Ishikawa (cell line): ENCODE data around the gene MARCKS.

ENCODE experiments used
- CEBPB ChIP-seq: IDR thresholded peaks from 2 replicates; pipeline ENCODE4 v1.6.1; 2012
- CREB1 ChIP-seq: IDR thresholded peaks from 2 replicates; pipeline ENCODE4 v1.6.1; 2012; ENCODE audit warnings: low read depth
- EGR1 ChIP-seq: IDR thresholded peaks from 2 replicates; pipeline ENCODE4 v1.6.1; 2012
- RAD21 ChIP-seq: IDR thresholded peaks from 2 replicates; pipeline ENCODE4 v1.6.1; 2012; ENCODE audit warnings: low read depth
- TAF1 ChIP-seq: IDR thresholded peaks from 2 replicates; pipeline ENCODE4 v1.6.1; 2012; ENCODE audit warnings: low read depth, mild to moderate bottlenecking
- ZBTB7A ChIP-seq: IDR thresholded peaks from 2 replicates; pipeline ENCODE4 v1.6.1; 2012; ENCODE audit warnings: low read depth
- TF ChIP-seq, protein P1 (sequence below): IDR thresholded peaks from 2 replicates; pipeline ENCODE4 v1.6.1; 2012; ENCODE audit warnings: low read depth, mild to moderate bottlenecking

- no peak for TF ChIP-seq CEBPB
- no peak for TF ChIP-seq CREB1
- TF ChIP-seq RAD21 = no peak
- no peak for TF ChIP-seq ZBTB7A
- no peak for TF ChIP-seq TAF1
- no peak for TF ChIP-seq EGR1
- TF ChIP-seq, protein P1, sequence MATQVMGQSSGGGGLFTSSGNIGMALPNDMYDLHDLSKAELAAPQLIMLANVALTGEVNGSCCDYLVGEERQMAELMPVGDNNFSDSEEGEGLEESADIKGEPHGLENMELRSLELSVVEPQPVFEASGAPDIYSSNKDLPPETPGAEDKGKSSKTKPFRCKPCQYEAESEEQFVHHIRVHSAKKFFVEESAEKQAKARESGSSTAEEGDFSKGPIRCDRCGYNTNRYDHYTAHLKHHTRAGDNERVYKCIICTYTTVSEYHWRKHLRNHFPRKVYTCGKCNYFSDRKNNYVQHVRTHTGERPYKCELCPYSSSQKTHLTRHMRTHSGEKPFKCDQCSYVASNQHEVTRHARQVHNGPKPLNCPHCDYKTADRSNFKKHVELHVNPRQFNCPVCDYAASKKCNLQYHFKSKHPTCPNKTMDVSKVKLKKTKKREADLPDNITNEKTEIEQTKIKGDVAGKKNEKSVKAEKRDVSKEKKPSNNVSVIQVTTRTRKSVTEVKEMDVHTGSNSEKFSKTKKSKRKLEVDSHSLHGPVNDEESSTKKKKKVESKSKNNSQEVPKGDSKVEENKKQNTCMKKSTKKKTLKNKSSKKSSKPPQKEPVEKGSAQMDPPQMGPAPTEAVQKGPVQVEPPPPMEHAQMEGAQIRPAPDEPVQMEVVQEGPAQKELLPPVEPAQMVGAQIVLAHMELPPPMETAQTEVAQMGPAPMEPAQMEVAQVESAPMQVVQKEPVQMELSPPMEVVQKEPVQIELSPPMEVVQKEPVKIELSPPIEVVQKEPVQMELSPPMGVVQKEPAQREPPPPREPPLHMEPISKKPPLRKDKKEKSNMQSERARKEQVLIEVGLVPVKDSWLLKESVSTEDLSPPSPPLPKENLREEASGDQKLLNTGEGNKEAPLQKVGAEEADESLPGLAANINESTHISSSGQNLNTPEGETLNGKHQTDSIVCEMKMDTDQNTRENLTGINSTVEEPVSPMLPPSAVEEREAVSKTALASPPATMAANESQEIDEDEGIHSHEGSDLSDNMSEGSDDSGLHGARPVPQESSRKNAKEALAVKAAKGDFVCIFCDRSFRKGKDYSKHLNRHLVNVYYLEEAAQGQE = no peak
These were observed 18.3 kb downstream of the MARCKS start for GRCh38 chr6:113875470-113875869.
